ENCODE data around the gene ABCC1.
"Not testable (repeated sequence)": the region's sequence is repeated elsewhere in the genome, so short reads cannot be mapped to it uniquely, and the experiment has no call there.

The ABCC1 gene

GRCh38 chr16:16162591-16162990, 213.2 kb downstream of the ABCC1 start:
- no peak for DNase-seq

GRCh38 chr16:16163109-16163508, 213.7 kb downstream of the ABCC1 start:
- DNase-seq, result no peak

- DNase-seq, result no peak
These were observed 214.2 kb downstream of the ABCC1 start for GRCh38 chr16:16163571-16163970.

DNA sequence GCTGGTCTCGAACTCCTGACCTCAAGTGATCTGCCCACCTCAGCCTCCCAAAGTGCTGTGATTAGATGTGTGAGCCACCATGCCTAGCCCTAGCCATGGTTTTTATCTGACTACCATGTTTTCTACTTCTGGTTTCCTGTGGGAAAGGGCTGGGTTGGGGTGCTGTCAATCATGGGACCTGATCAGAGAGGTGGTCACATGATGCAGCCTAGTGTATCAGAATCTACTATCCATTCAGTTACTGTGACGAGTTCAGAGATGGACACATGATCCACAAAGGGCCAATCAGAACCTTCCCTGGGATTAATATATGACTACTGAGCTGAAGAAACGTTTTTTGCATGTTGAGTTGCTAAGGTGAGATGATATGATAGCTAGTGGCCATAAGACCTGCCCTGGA, 214.8 kb downstream of the ABCC1 start:
- no peak for DNase-seq

DNA sequence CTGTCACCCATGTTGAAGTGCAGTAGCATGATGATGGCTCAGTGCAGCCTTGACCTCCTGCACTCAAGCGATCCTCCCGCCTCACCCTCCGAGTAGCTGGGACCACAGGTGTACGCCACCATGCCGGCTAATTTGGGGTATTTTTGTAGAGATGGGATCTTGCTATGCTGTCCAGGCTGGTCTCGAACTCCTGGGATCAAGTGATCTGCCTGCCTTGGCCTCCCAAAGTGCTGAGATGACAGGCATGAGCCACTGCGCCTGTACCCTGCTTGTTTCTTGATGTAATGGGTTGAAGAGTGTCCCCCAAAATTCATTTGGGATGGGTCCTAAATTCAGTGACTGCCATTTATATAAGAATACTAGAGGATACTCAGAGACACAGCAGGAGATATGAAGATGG, 216.7 kb downstream of the ABCC1 start:
- DNase-seq, result no peak

- no peak for DNase-seq
These were observed 217.5 kb downstream of the ABCC1 start for GRCh38 chr16:16166949-16167348.

- DNase-seq, result no peak
These were observed 218.5 kb downstream of the ABCC1 start for GRCh38 chr16:16167927-16168326.

DNA sequence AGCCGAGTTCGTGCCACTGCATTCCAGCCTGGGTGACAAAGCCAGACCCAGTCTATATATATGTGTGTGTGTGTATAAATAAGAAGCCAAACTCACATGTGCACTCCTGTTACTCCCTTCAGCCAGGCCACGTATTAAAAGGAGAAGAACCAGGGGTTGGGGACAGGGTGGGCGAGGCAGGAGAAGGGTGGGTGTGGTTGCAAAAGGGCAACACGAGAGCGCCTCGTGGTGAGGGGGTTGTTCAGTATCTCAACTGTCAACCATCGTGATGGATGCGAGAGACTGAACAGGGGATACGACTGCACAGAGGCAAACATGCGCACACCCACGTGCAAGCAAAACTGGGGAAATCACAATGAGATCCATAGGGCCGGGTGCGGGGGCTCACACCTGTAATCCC, 219.0 kb downstream of the ABCC1 start:
- no peak for DNase-seq

DNA sequence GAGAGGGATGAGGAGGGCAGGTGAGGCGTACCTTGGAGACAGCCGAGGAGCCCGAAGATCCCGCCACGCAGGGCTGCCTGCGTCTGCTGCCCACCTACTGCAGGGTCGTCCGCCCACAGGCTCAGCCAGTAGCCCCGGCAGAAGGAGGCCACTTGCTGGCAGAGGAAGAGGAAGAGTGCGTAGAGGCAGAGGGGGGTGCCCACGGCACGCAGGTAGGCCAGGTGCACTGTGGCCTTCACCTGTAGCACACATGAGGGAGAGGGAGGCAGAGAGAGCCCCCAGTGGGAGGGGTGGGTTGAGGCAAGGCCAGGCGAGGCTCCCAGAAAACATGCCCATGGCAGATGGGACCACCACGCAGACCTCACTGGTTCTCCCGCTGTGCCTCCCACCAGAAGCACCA, 220.2 kb downstream of the ABCC1 start:
- no peak for DNase-seq

DNA sequence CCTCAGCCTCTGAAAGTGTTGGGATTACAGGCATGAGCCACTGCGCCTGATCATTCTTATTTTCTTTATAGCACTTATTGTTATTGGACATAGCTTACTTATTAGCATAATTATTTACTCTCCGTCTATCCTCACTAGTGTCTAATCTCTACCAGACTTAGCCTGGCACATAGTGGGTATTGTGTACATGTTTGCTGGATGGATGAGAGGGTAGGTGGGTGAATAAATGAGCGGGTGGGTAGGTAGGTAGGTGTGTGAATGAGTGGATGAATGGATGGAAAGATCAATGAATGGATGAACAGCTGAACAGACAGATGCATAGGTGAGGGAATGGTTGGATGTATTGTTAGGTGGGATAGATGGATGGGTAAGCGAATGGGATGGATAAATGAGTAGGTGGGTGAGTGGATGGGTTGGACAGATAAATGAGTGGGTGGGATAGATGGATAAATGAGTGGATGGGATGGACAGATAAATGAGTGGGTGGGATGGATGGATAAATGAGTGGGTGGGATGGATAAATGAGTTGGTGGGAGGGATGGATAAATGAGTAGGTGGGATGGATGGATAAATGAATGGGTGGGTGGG, 222.0 kb downstream of the ABCC1 start:
- no peak for DNase-seq

DNA sequence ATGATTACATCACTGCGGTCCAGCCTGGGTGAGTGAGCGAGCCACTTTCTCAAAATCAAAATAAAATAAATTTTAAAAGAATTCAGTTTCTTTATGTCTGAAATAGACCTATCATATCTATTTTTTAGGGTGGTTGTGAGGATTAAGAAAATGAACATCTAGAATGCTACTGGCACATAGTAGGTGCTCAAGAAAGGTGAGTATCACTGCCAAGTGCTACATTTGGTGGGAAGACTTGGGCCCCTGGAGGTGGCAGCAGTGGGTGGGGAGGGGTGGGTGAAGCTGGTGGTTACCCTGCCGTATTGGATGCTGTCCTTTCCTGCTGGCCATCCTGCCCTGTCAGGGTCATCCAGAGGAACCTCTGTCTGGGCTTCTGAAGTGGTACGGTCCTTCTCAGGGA, 223.6 kb downstream of the ABCC1 start:
- DNase-seq, result no peak

GRCh38 chr16:16175296-16175695, 225.9 kb downstream of the ABCC1 start:
- DNase-seq, result no peak

DNA sequence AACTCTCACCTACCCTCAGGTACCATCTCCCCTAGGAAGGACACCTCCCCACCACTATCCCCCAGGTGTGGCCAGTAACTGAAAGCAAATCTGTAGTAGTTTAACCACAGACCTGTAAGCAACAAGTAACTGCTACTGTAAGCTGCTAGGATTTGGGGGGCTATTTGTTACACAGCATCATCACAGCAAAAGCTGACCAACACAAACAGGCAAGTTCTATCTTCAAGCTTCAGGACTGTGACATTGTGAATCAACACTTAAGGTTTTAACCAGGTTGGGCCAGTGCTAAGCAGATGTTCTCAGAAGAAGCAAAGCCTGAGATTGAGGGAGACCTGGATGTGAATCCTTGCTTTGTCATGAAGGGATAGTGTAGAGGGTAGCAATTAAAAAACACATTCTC, 226.9 kb downstream of the ABCC1 start:
- no peak for DNase-seq

DNA sequence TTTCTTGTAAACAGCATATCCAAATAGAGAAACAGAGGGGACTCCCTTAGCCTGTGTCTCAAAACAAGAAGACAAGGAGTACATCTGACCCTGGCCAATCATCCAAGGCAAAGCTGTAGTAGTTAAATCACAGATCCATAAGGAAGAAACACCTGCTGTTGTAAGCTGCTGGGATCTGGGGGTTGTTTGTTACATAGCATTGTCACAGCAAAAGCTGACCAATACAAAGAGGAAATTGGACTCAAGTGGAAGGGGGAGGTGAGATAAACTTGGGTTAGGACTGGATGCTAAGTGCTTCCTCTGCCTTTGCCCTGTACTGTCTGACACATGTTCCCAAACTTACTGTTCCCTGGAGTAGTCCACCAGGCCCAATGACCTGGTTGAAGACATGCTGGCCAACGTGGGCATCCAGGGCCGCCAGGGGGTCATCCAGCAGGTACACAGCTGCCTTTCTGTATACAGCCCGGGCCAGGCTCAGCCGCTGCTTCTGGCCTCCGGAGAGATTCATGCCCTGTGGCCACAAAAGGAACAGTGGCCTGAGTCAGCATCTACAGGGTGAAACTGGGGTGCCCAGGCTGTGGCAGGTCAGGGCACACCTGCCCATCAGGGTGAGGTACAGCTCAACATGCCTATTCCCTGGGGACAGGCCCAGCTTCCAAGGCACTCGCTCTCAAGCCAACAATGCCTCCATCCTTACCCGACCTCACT, 229.2 kb downstream of the ABCC1 start:
- DNase-seq, result no peak

- DNase-seq, result not testable (repeated sequence)
These were observed 232.3 kb downstream of the ABCC1 start for GRCh38 chr16:16181748-16182147.

- DNase-seq, result no peak
These were observed 233.5 kb downstream of the ABCC1 start for GRCh38 chr16:16182918-16183317.

DNA sequence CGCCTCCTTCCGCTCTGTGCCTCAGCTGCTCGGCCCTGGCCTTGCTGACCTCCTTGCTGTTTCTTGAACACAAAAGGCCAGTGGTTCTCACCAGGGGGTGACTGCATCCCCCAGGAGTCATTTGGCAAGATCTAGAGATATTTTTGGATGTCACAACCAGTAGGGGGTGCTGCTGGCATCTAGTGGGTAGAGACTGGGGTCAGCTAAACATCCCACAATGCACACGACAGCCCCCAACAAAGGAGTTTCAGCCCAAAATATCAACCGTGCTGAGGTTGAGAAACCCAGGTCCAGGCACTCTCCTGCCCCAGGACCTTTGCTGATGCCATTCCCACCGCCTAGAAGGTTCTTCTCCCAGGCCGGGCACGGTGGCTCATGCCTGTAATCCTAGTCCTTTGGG, 234.1 kb downstream of the ABCC1 start:
- no peak for DNase-seq

- no peak for DNase-seq
These were observed 235.2 kb downstream of the ABCC1 start for GRCh38 chr16:16184594-16184993.

DNA sequence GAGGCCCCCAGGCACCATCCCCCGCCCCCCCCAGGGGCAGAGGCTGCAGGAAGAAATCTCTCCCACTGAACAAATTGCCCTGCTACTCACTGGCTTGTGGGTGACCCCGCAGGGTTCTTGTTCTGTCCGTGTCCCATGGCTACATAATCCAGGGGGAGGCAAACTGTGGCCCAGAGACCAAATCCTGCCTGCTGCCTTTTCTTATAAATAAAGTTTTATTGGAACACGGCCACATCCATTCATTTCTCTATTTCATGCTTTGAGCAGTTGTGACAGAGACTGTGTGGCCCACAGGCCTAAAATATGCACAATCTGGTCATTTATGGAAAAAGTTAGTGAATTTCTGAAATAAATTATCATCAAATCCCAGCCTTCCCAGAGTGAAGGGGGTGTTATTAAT, 235.7 kb downstream of the ABCC1 start:
- no peak for DNase-seq

- DNase-seq, result no peak
These were observed 237.4 kb downstream of the ABCC1 start for GRCh38 chr16:16186820-16187219.

DNA sequence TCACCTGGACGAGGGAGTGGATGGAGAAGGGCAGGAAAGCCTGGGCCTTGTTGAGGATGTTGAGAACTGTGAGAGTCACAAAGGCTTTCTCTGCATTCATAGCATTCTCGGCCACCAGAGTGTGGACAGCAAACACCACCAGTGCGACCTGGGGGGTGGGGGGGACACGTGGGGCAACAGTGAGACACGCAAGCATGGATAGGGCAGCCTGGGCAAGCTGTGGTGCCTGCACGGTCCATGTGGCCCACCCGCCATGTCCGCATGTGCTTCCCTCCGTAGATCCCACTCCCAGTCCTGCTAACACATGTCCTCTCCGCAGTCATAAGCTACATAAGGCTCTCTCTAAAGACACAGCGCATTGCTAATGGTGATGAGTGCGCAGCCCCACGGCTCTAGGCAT, 239.4 kb downstream of the ABCC1 start:
- no peak for DNase-seq

GRCh38 chr16:16189842-16190241, 240.4 kb downstream of the ABCC1 start:
- no peak for DNase-seq

DNA sequence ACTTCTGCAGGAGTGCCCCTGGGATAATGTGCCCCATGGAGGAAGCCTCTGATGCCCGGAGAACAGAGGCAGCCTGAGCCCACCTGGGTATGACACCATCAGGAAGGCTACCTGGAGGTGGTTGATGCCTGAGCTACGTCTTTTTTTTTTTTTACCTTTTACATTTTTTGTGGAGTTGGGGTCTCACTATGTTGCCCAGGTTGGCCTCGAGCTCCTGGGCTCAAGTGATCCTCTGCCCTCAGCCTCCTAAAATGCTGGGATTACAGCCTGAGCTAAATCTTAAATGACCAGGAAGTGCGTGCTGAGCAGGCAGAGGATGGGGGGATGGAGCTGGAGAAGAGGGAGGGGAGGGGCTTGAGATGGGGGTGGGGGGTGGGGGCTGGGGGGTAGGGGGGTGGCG, 241.1 kb downstream of the ABCC1 start:
- DNase-seq, result no peak

- not testable (repeated sequence) for DNase-seq
These were observed 241.6 kb downstream of the ABCC1 start for GRCh38 chr16:16190966-16191365.
